GM21526 (cell line): ENCODE measurements around the gene ACACB.

Experiments
- ATAC-seq: cut with Tn5 transposase; IDR thresholded peaks from one replicate; pipeline ENCODE4 v1.9.1; 2021; ENCODE audit warnings: moderate library complexity; ENCODE audit not compliant: unreplicated experiment, low FRiP score

ACACB gene

DNA sequence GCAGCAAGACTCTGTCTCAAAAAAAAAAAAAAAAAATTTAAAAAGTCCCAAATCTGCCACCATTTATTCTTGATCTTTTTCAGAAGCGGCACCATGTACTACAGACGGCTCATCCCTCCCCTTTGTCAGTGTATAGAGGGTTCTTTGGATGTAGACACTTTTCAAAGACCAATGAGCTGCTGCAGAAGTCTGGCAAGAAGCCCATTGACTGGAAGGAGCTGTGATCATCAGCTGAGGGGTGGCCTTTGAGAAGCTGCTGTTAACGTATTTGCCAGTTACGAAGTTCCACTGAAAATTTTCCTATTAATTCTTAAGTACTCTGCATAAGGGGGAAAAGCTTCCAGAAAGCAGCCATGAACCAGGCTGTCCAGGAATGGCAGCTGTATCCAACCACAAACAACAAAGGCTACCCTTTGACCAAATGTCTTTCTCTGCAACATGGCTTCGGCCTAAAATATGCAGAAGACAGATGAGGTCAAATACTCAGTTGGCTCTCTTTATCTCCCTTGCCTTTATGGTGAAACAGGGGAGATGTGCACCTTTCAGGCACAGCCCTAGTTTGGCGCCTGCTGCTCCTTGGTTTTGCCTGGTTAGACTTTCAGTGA, 6.5 kb upstream of the ACACB start:
- no peak for ATAC-seq

- peak; percentile 65 for ATAC-seq
Observed at GRCh38 chr12:109110988-109111495, 5.3 kb upstream of the ACACB start.

DNA sequence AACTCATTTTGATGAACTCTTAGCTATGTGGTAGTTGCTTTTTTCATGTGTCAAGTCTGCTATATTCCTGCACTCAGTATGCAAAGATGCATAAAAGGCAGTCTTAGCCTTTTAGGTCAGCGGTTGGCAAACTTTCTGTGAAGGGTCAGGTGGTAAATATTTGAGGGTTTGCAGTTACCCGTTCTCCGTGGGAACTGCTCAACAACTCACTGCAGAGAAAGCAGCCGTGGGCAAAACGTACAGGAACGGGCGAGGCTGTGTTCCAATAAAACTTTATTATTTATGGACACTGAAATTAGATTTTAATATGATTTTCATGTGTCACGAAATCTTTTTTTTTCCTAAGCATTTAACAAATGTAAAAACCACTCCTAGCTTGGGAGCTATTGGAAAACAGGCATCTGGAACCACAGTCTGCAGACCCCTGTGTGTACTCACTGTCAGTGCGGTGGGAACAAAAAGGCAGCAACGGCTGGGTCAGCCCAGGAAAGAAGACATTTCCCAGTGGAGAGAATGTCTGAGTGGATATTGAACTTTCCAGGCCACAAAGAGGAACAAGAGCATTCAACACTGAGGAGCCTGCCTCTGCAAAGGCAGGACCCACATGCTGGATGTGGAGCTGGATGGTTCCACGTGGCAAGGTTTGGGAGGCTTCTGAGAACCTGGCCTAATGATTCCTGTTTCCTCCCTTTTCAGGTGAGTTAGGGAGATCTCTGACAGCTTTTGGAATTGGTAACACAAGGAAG, 3.5 kb upstream of the ACACB start:
- no peak for ATAC-seq

- ATAC-seq: no peak
Observed at GRCh38 chr12:109113661-109114321, 2.6 kb upstream of the ACACB start.

DNA sequence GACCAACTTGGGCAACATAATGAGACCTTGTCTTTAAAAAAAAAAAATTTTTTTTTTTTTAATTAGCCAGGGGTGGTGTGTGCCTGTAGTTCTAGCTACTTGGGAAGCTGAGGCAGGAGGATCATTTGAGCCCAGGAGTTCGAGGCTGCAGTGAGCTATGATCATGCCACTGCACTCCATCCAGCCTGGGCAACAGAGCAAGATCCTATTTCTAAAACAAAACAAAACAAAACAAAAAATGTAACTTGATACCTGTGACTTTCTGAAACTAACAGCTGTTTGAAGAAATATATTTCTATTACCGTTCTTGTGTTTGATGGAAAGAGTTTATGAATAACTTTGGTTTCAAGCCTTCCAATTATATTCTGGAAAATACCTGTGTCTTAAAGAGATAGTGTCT, 1.7 kb upstream of the ACACB start:
- ATAC-seq: no peak

DNA sequence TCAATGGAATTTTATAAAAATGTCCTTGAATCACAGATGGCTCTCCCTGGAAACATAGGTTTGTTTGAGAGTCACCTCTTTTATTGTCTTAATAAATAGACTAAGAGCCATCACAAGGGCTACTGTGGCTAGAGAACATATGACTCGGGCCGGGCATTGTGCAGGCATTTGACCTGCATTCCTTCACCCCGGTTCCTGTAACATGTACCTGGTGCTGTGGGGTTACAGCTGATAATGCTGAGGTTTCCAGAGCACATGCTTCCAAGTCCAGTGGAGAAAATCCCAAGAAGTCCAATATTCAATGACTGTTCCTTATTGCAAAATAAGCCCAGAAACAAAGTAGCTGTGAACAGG, 1.0 kb upstream of the ACACB start:
- ATAC-seq: no peak

DNA sequence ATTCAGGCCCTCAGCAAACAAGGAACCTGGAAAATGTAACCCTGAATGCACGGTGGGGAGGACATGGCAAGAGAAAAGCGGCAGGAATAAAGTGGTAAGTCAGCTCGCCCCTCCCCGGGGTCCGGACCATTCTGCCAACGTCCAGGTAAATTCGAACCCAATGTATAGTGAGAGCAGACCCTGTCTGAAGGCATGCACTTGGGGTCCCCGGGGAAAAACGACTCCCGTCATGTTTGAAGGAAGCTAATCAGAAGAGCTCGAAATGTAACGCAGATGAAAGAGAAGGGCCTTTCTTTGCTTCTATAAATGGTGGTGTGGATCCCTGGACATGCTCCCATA, 193 bp downstream of the ACACB start:
- no peak for ATAC-seq

DNA sequence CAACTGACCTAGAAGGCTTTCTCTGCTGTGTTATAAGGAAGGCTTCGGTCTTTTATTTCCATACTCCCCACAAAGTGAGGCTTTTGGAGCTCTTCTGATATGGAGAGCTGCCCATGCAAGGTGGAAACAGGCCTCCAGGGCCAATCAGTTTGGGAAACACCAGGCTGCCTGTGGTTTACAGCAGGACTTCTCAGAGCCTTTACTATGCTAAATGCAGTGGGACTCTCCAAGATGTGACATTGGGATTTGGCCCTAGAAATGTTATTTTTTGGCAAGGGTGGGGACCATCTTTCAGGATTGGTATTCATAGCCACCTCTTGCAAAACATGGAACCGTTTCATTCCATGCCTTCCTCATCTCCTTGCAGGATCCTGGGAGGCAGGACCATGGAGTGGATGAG, 3.7 kb downstream of the ACACB start:
- ATAC-seq: no peak

GRCh38 chr12:109120557-109120956, 4.2 kb downstream of the ACACB start:
- no peak for ATAC-seq

DNA sequence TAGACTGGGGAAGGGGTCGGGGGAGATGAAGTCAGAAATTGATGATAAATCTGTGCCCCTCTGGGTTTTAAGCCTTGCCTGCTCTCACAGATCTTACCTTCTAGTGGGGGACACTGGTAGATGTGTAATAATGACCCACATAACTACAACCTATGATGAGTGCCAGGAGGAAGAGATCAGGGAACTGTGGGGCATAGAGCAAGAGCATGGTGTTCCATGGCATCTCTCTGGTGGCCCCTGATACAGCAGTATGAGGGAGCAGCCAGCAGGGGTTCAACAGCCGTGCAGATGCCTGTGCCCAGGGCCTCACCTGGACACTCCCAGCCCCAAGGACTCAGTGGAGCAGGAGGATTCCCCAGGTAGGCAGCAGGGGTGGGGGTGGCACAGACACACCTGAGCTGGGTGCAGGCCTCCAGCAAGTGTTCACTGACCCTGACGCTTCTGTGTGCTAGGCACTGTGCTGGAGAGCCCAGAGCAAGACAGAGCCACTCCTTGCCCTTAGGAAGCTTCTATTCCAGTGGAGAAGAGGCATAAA, 5.0 kb downstream of the ACACB start:
- no peak for ATAC-seq

DNA sequence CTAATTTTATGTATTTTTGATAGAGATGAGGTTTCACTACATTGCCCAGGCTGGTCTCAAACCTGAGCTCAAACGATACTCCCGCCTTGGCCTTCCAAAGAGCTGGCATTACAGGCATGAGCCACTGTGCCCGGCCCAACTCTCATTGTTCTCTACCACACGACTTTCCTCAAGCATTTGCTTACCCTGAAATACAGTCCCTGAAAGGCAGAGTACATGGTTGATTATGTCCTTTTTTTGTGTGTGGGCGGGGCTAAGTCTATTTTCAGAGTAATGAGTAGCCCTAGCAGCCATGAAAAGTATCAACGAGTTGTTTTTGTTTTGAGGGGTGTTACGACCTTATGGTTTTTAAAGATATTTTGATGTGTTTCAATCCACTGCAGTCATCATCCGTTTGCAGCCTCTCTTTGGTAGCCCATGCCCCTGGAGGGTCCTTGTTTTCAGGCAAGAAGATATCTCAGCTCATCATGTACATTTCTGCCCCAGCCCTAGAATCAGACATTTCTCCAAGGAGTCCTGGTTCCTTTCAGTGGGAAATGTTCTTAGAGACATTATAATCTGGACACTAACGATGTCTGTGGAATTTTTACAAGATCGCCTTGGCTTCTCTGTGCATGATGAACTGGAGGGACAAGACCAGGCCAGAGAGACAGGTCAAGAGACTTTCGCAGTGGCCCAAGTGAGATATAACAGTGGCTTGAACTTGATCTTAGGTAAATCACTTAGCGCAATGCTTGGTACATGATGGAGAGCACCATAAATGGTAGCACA, 8.7 kb downstream of the ACACB start:
- no peak for ATAC-seq

- ATAC-seq: no peak
Observed at GRCh38 chr12:109125791-109126190, 9.4 kb downstream of the ACACB start.

- ATAC-seq: no peak
Observed at GRCh38 chr12:109126784-109127183, 10.4 kb downstream of the ACACB start.

GRCh38 chr12:109127533-109128242, 11.3 kb downstream of the ACACB start:
- ATAC-seq: no peak

GRCh38 chr12:109130297-109131153, 14.1 kb downstream of the ACACB start:
- ATAC-seq: no peak

DNA sequence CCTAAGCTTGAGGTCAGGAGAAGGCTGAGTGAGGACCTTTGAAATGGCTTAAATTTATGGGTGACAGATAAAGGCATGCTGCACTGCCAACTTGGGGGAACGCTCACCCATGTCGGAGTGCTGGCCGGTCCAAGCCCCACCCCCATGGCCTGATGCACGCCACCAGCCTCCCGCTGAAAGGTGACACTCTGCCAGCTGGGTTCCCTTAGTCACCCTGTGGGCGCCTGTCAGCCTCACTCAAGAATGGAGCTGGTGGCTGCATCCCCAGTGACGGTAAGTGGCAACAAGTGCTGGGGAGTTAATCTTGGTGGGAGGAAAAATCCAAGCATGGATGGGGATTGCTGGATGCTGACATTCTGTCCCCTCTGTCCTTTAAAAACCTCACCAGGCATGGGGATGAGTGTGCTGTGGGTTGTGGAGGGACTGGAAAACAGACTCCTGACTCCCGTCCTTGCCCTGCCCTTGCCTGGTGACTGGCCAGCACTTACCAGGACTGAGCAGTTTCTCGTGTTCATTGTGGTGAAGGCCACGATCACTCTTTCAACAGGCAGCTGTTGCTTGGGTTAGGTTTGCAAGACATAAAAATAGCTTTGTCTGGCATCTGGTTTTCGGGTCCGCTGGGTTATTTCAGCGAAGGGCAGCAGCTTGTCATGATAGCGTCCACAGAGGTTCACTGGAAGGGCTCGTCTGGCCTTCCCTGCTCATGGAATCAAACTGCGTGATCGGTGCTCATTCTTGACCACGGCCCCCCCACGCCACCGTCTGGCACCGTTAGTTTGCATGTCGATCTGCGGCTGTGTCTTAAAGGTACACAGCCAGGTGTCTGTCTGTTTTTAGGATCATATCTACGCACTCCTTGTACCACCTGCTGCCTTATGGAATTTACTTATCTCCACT, 15.0 kb downstream of the ACACB start:
- ATAC-seq: no peak

DNA sequence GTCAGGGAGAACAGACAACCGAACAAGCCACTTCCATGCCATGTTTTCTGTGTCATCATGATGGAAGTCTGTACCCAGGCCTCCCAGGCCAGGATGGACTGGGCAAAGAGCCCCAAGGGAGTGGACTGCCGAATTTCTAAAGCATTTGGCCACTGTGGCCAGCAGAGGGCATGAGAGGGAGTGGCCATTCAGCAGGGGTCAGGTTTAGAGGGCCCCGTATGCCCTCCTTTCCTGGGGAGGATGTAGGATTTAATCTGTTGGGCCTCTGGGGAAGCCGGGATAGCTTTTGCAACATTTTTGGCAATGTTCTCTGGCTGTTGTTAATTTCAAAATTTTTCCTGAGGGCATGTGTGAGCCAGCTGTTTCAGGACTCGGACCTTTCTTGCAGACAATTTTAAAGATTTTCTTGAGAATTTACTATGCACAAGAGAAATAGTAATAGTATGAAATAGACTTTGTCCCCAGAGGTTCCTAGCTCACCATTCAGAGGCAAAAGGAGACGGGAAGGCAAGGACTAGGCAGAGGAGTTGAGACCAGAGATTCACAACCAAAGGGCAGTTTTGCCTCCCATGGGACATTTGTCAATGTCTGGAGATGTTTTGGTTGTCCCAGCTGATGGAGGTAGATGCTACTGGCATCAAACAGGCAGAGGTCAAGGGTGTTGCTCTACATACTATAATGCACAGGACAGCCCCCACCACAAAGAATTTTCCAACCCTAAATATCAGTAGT, 18.0 kb downstream of the ACACB start:
- no peak for ATAC-seq

- no peak for ATAC-seq
Observed at GRCh38 chr12:109137055-109137454, 20.7 kb downstream of the ACACB start.
